Panc1 (cell line): Measurements from ENCODE around the gene NUP50. TPM values are rescaled to one million over a fixed set of nuclear protein-coding genes. Genes with fewer than 3 reads are reported as not detected.

Experiments
- ATAC-seq: fragments of 200-7000 bp; cut with Tn5 transposase; 2 replicates; pipeline ENCODE4 v1.9.1; 2020; ENCODE audit warnings: mild to moderate bottlenecking, moderate library complexity
- BruUV-seq: library from RNA; stranded (reverse); fragments of 400-500 nt; replicated peaks from 2 replicates; lab custom pipeline; 2021; lab: Mats Ljungman, UMichigan
- CTCF ChIA-PET: fragments of 300-600 bp; sonication (Branson Sonifier 250); formaldehyde crosslinking; loops from one replicate; lab custom pipeline; 2022; ENCODE audit warnings: antibody characterized with exemption; lab: Charles Lee
- POLR2A ChIA-PET: fragments of 300-600 bp; sonication (Branson Sonifier 250); formaldehyde crosslinking; loops from one replicate; lab custom pipeline; 2022; ENCODE audit warnings: antibody characterized with exemption; lab: Charles Lee
- DNase-seq: peaks from one replicate; pipeline ENCODE4 v3.0.0-alpha.2; 2010; ENCODE audit warnings: low read depth, low spot score
- H3K27ac ChIP-seq: 2 replicates; pipeline ENCODE4 v1.5.1; 2011; ENCODE audit warnings: mild to moderate bottlenecking, low read length, inconsistent platforms
- H3K27me3 ChIP-seq: fragments of 200-500 bp; sonication (Bioruptor generic); 2 replicates; pipeline ENCODE4 v1.6.0; 2014; ENCODE audit warnings: low read length, inconsistent platforms; ENCODE audit not compliant: control insufficient read depth, insufficient read depth
- H3K36me3 ChIP-seq: fragments of 200-500 bp; sonication (Bioruptor generic); 2 replicates; pipeline ENCODE4 v1.5.1; 2014; ENCODE audit warnings: inconsistent platforms, mild to moderate bottlenecking, low read length, moderate library complexity; ENCODE audit not compliant: control insufficient read depth, insufficient read depth
- H3K4me1 ChIP-seq: 2 replicates; pipeline ENCODE4 v1.5.1; 2011; ENCODE audit warnings: inconsistent platforms, mild to moderate bottlenecking, low read length, moderate library complexity; ENCODE audit not compliant: control insufficient read depth, insufficient read depth
- H3K4me3 ChIP-seq, 2 experiments: 2 replicates each; pipeline ENCODE4 v1.5.1; 2011 to 2012; ENCODE audit warnings: low read depth in 2 of 2, low read length in 2 of 2, mild to moderate bottlenecking in 2 of 2, inconsistent platforms in 1 of 2, moderate library complexity in 1 of 2
- H3K9me3 ChIP-seq: fragments of 200-500 bp; sonication (Bioruptor generic); 2 replicates; pipeline ENCODE4 v1.5.1; 2014; ENCODE audit warnings: low read depth, mild to moderate bottlenecking, inconsistent platforms, low read length, moderate library complexity; ENCODE audit not compliant: control insufficient read depth, insufficient read depth
- POLR2AphosphoS5 ChIP-seq: IDR thresholded peaks from 2 replicates; pipeline ENCODE4 v1.6.1; 2012; ENCODE audit warnings: mild to moderate bottlenecking, low read depth, low read length, moderate library complexity
- SIN3A ChIP-seq: IDR thresholded peaks from 2 replicates; pipeline ENCODE4 v1.6.1; 2012; ENCODE audit warnings: low read depth, mild to moderate bottlenecking, low read length, moderate library complexity, borderline replicate concordance; ENCODE audit not compliant: insufficient read depth
- TCF7L2 ChIP-seq: IDR thresholded peaks from 2 replicates; pipeline ENCODE4 v1.6.1; 2011; ENCODE audit warnings: mild to moderate bottlenecking, low read depth, low read length, inconsistent platforms
- in situ Hi-C: cut with HindIII; loops from 2 replicates; pipeline ENCODE4 v1.10.0; 2016; ENCODE audit warnings: low sequenced_read_pairs, low pct_unique_long_range_greater_than_20kb
- intact Hi-C: fragments of 100-400 bp; cut with micrococcal nuclease; formaldehyde crosslinking; loops from one replicate; pipeline ENCODE4 v1.10.0; 2022; ENCODE audit not compliant: unreplicated experiment
- total RNA-seq: library from RNA; stranded (reverse); gene quantifications from one replicate; pipeline ENCODE4 v1.2.1, GENCODE V29; 2021; ENCODE audit not compliant: unreplicated experiment
- TF ChIP-seq, protein P1 (sequence below), 2 experiments: IDR thresholded peaks; 2 replicates each; pipeline ENCODE4 v1.6.1; 2011 to 2012; ENCODE audit warnings: low read depth in 2 of 2, control low read depth in 1 of 2, low read length in 1 of 2, mild to moderate bottlenecking in 1 of 2, moderate library complexity in 1 of 2; ENCODE audit not compliant: insufficient read depth in 1 of 2
- TF ChIP-seq, protein P2 (sequence below): fragments of 450-650 bp; IDR thresholded peaks from 2 replicates; pipeline ENCODE4 v1.5.1; 2017; ENCODE audit warnings: mild to moderate bottlenecking

Gene NUP50
- total RNA-seq, 1 experiment from 2014 or later: 52.1 TPM

DNA sequence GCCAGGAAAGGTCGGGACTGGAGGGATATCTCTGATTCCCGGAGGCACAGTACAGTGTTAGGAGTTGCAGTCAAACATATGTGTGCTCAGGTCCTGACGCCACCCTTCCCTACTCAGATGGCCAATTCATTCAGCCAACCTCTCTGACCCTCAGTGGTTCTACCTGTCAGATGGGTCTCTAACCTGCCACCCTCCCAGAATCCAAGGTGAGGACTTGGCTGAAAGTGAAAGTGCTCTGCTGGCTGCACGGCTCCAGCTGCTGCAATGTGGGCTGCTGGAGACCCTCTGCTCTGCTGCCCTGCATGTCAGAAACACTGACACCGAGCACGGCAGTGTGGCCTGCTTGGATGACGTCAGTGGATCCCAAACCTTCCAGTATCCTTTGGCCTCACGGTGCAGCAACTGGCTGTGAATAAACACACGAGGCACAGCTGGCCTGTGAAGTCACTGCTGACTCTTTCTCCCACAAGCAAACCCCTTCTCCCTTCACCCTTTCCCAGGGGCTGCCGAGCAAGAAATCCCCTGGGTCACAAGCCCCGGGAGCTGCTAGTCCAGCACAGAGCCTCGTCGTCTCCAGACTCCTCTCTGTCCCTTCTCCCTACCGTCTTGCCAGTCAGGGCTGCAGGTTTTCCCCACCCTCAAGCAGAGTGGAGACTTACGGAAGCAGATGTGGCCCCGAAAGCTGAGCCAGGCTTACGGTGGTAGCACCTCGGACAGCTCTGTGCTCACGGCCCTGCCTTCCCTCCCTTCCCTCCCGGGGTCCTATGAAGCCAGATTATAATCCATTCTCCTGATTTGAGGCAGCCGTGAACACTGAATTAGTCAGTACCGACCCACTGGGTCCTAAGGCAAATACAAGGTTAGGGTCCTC is 52.6 kb downstream of the NUP50 start:
- no peaks in the 10 kb centered on the region for H3K36me3 ChIP-seq
- H3K9me3 ChIP-seq: no peaks in the 10 kb centered on the region
- ChIA-PET POLR2A (no interaction called here), CTCF (no interaction called here)
- TF ChIP-seq POLR2AphosphoS5: no peak
- TF ChIP-seq, protein P1, sequence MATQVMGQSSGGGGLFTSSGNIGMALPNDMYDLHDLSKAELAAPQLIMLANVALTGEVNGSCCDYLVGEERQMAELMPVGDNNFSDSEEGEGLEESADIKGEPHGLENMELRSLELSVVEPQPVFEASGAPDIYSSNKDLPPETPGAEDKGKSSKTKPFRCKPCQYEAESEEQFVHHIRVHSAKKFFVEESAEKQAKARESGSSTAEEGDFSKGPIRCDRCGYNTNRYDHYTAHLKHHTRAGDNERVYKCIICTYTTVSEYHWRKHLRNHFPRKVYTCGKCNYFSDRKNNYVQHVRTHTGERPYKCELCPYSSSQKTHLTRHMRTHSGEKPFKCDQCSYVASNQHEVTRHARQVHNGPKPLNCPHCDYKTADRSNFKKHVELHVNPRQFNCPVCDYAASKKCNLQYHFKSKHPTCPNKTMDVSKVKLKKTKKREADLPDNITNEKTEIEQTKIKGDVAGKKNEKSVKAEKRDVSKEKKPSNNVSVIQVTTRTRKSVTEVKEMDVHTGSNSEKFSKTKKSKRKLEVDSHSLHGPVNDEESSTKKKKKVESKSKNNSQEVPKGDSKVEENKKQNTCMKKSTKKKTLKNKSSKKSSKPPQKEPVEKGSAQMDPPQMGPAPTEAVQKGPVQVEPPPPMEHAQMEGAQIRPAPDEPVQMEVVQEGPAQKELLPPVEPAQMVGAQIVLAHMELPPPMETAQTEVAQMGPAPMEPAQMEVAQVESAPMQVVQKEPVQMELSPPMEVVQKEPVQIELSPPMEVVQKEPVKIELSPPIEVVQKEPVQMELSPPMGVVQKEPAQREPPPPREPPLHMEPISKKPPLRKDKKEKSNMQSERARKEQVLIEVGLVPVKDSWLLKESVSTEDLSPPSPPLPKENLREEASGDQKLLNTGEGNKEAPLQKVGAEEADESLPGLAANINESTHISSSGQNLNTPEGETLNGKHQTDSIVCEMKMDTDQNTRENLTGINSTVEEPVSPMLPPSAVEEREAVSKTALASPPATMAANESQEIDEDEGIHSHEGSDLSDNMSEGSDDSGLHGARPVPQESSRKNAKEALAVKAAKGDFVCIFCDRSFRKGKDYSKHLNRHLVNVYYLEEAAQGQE (IDR thresholded peaks at IDR 0.05; ENCODE audit: insufficient read depth in 1 of 2, low read depth in 2 of 2, low read length in 1 of 2): peak; percentile 88 to 94
- no peak for TF ChIP-seq SIN3A
- TF ChIP-seq, protein P2, sequence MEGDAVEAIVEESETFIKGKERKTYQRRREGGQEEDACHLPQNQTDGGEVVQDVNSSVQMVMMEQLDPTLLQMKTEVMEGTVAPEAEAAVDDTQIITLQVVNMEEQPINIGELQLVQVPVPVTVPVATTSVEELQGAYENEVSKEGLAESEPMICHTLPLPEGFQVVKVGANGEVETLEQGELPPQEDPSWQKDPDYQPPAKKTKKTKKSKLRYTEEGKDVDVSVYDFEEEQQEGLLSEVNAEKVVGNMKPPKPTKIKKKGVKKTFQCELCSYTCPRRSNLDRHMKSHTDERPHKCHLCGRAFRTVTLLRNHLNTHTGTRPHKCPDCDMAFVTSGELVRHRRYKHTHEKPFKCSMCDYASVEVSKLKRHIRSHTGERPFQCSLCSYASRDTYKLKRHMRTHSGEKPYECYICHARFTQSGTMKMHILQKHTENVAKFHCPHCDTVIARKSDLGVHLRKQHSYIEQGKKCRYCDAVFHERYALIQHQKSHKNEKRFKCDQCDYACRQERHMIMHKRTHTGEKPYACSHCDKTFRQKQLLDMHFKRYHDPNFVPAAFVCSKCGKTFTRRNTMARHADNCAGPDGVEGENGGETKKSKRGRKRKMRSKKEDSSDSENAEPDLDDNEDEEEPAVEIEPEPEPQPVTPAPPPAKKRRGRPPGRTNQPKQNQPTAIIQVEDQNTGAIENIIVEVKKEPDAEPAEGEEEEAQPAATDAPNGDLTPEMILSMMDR: no peak
- TF ChIP-seq TCF7L2: no peak
- no TSS peak for BruUV-seq
- peaks cover 16% of the 10 kb centered on the region for H3K4me1 ChIP-seq
- H3K4me3 ChIP-seq: peak overlapping the region; percentile 30 to 51
- no peak for DNase-seq
- peak; percentile 52 for ATAC-seq
- H3K27me3 ChIP-seq: no peaks in the 10 kb centered on the region
- intact Hi-C loops: no loop called here
- in situ Hi-C loops: no loop called here
- H3K27ac ChIP-seq: peak overlapping the region; percentile 21; the same call in 1 of the 2 replicates

DNA sequence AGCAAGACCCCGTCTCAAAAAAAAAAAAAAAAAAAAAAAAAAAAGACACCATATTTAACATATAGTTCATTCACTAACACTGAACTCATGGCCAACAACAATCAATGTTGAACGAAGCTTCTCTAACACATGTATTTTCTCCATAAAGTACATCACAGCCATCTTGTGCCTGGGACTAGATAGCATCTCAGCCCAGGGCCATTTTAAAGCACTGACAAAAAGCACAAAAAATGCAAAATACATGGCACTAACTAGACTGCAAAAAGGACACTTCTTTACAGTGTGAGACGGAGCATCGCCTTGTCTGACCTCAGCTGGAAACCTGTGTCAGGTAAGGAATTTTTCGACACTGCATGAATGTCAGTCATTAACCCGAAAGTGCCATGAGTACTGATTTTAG is 53.6 kb downstream of the NUP50 start:
- no peaks in the 10 kb centered on the region for H3K27me3 ChIP-seq
- BruUV-seq: no TSS peak
- no peak for DNase-seq
- ChIA-PET POLR2A (no interaction called here), CTCF (no interaction called here)
- no peak overlapping the region for H3K27ac ChIP-seq
- H3K4me1 ChIP-seq: peaks cover 16% of the 10 kb centered on the region
- H3K36me3 ChIP-seq: no peaks in the 10 kb centered on the region
- H3K4me3 ChIP-seq: no peak overlapping the region
- H3K9me3 ChIP-seq: no peaks in the 10 kb centered on the region
- ATAC-seq: no peak
- intact Hi-C loops (no loop called here), in situ Hi-C loops (no loop called here)
- TF ChIP-seq SIN3A (no peak), POLR2AphosphoS5 (no peak), TCF7L2 (no peak)
- TF ChIP-seq, protein P2: no peak
- TF ChIP-seq, protein P1 (IDR thresholded peaks at IDR 0.05; ENCODE audit: insufficient read depth in 1 of 2, low read depth in 2 of 2, low read length in 1 of 2): no peak
